ENCODE results near the gene BCAS3.
"Not testable (repeated sequence)": the region's sequence is repeated elsewhere in the genome, so short reads cannot be mapped to it uniquely, and the experiment has no call there.

The BCAS3 gene

GRCh38 chr17:61010661-61011170 is 333.1 kb downstream of the BCAS3 start:
- DNase-seq = no peak

- DNase-seq = no peak
Observed at GRCh38 chr17:61011251-61011650, 333.6 kb downstream of the BCAS3 start.

GRCh38 chr17:61015966-61016365 is 338.3 kb downstream of the BCAS3 start:
- DNase-seq = no peak

GRCh38 chr17:61017317-61018006 is 339.8 kb downstream of the BCAS3 start:
- no peak for DNase-seq

GRCh38 chr17:61018938-61019337 is 341.3 kb downstream of the BCAS3 start:
- no peak for DNase-seq

GRCh38 chr17:61023996-61024395 is 346.3 kb downstream of the BCAS3 start:
- no peak for DNase-seq

- DNase-seq = no peak
Observed at GRCh38 chr17:61026818-61027217, 349.2 kb downstream of the BCAS3 start.

GRCh38 chr17:61029181-61029580 is 351.5 kb downstream of the BCAS3 start:
- no peak for DNase-seq

GRCh38 chr17:61040666-61041065 is 363.0 kb downstream of the BCAS3 start:
- DNase-seq = no peak

- DNase-seq = not testable (repeated sequence)
Observed at GRCh38 chr17:61042348-61042747, 364.7 kb downstream of the BCAS3 start.

- no peak for DNase-seq
Observed at GRCh38 chr17:61047515-61047914, 369.9 kb downstream of the BCAS3 start.

GRCh38 chr17:61048376-61049106 is 370.9 kb downstream of the BCAS3 start:
- DNase-seq = no peak

GRCh38 chr17:61053469-61053868 is 375.8 kb downstream of the BCAS3 start:
- no peak for DNase-seq

- no peak for DNase-seq
Observed at GRCh38 chr17:61054436-61054835, 376.8 kb downstream of the BCAS3 start.

GRCh38 chr17:61057257-61057656 is 379.6 kb downstream of the BCAS3 start:
- no peak for DNase-seq

- no peak for DNase-seq
Observed at GRCh38 chr17:61058066-61058465, 380.4 kb downstream of the BCAS3 start.

- no peak for DNase-seq
Observed at GRCh38 chr17:61063528-61063927, 385.9 kb downstream of the BCAS3 start.

GRCh38 chr17:61064087-61064951 is 386.7 kb downstream of the BCAS3 start:
- no peak for DNase-seq

- DNase-seq = no peak
Observed at GRCh38 chr17:61065263-61065773, 387.7 kb downstream of the BCAS3 start.

GRCh38 chr17:61066062-61066461 is 388.4 kb downstream of the BCAS3 start:
- DNase-seq = no peak

GRCh38 chr17:61070649-61071048 is 393.0 kb downstream of the BCAS3 start:
- no peak for DNase-seq

GRCh38 chr17:61072648-61073047 is 395.0 kb downstream of the BCAS3 start:
- DNase-seq = no peak

GRCh38 chr17:61073131-61073530 is 395.5 kb downstream of the BCAS3 start:
- no peak for DNase-seq

Data from activated CD8-positive, alpha-beta memory T cell treated with anti-CD3 and anti-CD28 coated beads, Interleukin-2, amount 50 U/mL, for 48 hours (primary cell).